NCI-H146 (cell line): ENCODE data around the gene ASAP2.

ENCODE experiments used
- DNase-seq: peaks from one replicate; lab custom pipeline; 2025; lab: John Stamatoyannopoulos, UW

Gene ASAP2

DNA sequence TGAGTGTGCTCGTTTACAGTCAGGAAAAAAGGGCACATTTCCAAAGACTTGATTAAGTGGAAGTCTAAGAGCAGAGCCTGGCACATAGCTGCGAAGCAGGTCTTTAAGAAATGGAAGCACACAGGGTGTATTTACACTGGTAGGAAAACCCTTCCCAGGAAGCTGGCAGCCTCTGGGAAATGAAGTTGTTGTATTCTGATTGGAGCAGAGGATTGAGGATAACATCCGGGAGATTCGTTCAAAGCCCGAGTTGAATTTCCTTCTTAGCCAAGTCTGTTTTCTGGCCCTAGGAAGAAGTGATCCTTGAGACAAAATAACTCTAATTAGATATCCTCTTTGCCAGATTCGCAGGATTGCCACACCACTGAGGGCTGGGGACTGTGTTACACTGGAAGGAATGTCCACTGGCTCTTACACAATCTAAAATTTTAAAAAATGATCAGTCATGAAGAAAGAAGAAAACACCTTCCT, 140.8 kb downstream of the ASAP2 start:
- no peak for DNase-seq

- no peak for DNase-seq
Observed at GRCh38 chr2:9354318-9354717, 147.7 kb downstream of the ASAP2 start.

DNA sequence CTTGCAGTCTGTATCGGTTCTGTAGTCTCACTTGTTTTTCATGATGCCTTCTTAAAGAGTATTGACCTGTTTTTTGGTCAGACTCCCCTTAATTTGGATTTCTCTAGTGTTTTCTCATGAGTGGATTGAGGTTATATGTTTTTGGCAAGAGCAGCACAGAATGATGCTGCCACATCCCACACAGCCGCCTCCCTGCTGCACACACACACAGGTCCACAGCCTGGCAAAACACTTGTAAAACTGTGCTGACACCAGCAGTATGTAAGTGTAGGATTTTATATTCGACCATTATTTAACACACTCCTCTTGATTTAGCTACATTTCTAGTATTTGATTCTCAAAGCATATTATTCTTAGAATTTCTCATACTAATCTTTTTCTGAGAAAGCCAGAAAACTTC, 148.7 kb downstream of the ASAP2 start:
- no peak for DNase-seq

GRCh38 chr2:9355716-9356115, 149.1 kb downstream of the ASAP2 start:
- DNase-seq = no peak

DNA sequence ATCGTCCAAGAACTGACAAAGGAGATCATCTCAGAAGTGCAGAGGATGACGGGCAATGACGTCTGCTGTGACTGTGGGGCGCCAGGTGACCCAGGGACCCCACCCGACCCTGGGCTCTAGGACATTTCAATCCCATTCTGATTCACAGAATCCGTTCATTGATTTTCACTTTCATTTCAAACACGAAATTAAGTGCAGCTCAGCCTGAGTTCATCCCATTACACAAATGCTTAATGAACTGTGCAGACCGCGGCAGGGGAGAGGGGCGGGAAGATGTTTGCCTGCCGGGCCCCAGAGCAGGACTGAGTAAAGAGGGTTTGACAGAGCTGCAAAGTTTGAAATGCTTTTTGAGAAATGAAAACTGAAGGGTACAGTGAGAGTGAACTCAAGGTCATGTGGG, 149.6 kb downstream of the ASAP2 start:
- peak; percentile 64 for DNase-seq

- no peak for DNase-seq
Observed at GRCh38 chr2:9358846-9359245, 152.2 kb downstream of the ASAP2 start.

- DNase-seq = no peak
Observed at GRCh38 chr2:9359463-9359862, 152.9 kb downstream of the ASAP2 start.

- no peak for DNase-seq
Observed at GRCh38 chr2:9360110-9360509, 153.5 kb downstream of the ASAP2 start.

GRCh38 chr2:9360701-9361100, 154.1 kb downstream of the ASAP2 start:
- DNase-seq = no peak

GRCh38 chr2:9364373-9364772, 157.8 kb downstream of the ASAP2 start:
- DNase-seq = no peak

- no peak for DNase-seq
Observed at GRCh38 chr2:9364791-9365497, 158.3 kb downstream of the ASAP2 start.

DNA sequence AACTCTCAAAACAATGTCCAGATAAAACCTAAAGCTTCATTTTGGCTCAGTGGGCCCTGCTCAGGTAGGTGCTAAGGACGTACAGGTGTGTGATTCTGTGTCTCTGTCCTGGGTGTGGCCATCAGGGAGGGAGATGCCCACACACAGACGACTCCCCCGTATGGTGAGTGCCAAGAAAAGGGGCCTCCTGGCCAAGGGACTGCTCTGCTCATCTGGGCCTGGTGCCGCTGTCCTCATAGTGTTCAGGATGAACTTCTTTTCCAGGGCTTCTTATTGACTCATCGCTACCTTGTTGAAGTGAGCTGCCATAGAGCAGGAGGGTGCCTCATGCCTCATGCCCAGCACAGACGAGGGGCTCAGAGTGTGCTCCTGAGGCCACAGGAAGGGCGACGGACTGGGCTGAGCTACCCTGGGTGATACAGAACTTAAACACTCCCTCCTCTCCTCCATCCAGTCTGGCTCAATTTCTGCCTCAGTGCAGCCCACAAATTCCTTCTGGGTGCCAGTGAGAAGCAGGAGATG, 158.9 kb downstream of the ASAP2 start:
- DNase-seq = no peak

DNA sequence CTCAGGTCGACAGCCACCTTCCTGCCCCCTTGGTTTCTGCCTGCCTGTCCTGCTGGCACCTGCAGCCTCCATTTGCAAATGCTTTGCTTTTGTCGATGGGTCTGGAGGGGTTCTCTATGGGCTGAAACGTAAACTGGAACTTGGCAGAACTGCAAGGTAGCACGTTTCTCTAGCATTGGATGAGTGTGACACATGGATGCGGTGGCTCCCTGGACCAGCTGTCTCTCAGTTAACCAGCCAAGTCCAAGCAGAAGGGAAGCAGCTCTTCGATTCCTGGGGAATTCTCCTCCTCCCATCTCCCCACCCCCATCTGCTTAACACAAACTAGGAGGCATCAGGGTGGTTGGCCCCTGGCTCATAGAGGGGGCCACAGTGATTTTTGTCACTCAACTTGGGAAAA, 159.4 kb downstream of the ASAP2 start:
- no peak for DNase-seq

GRCh38 chr2:9370746-9371145, 164.1 kb downstream of the ASAP2 start:
- no peak for DNase-seq

- DNase-seq = peak; percentile 93
Observed at GRCh38 chr2:9373047-9373446, 166.4 kb downstream of the ASAP2 start.

DNA sequence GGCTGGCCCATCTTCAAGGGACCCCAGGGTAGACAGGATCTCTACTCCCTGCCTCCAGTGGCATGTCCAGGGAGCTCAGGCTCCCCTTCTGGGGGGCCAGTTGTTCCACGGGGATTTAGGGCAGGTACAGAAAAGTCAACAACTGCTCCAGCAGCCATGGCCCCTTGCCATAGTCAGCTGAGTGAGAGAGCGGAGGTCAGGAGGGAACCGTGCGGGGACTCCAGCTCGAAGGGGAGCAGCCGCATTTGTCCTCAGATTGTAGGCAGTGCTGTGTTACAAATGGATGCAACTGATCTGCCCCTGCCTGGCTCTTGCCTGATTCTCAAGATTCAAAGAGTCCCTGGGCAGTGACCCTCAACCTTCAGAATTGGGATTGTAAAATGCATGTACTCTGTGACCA, 166.9 kb downstream of the ASAP2 start:
- no peak for DNase-seq

DNA sequence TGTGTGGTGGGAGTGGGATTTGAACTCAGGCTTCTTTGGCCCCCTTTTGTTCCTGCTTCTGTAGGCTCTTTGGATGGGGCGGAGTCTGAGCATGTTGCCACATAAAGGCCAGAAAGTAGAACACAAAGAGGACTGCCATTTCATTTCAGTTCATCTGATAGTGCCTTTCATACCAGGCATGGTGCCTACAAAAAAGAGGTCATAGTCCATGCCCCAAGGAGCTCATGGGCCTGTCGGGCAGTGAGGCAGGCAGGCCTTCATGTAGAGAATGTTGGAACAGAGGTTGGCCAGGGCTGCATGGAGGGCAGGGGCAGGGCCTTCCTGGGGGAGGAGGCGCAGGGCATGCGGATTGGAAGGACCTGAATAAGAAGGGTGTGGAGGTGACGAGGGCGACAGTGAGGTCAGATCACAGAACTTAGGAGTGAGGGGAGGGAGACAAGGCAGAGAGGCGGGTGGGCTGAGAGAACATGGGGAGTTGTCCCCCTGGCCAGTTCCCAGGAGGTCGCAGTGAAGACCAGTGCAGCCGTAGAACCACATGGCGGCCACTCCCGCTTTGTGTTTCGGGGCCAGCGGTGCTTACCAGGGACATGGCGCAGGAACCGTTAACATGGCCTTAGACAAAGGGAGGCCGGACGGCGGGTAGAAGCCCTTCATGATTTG, 167.6 kb downstream of the ASAP2 start:
- DNase-seq = no peak

DNA sequence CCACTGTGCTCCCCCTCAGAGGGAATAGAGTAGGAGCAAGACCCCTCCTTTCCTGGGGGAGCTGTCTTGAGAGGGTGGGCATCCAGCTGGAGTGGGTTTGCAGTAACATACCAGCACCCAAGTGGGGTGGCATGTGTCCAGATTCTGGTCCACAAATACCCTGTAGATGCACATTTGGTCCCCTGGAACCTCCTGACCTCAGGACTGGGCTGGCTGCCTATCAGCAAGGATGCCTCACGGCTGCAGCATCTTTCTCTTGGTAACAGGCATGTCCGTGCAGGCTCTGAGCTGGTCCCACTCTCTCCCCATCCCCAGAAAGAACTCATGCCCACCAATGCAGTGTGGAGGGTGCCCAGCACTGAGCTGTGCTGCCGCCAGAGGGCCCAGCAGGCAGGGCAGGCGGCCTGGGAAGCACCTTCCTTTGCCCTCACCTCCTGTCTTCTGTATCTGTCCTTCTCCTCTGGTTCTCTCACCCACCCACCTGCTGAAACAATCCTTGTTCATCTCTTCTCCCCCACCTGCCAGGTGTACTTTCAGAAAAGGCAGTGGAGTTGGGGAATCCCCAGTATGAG, 169.3 kb downstream of the ASAP2 start:
- DNase-seq = no peak

- DNase-seq = no peak
Observed at GRCh38 chr2:9377461-9378097, 171.0 kb downstream of the ASAP2 start.

GRCh38 chr2:9378433-9379390, 172.1 kb downstream of the ASAP2 start:
- DNase-seq = no peak

DNA sequence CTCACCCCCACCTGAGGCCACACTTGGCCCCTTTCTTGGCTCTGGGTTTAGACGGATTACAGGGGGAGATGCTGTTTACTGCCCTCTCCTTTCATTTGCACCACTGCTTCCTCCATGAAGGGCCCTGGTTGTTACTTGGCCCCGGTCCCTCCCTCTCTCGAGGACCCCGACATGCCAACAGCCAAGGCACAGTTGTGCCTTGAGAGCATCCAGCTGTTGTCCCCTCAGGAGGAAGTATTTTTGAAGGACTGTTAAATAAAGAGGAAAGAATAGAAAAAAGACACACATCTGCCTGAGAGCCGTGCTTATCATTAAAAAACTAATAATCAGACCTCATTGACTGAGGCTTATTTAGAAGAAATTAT, 172.8 kb downstream of the ASAP2 start:
- no peak for DNase-seq
